Left renal pelvis (tissue), 4 donors: Measurements from ENCODE around the gene STX1A. TPM values are rescaled to one million over a fixed set of nuclear protein-coding genes. Genes with fewer than 3 reads are reported as not detected.
"Not testable (repeated sequence)": the region's sequence is repeated elsewhere in the genome, so short reads cannot be mapped to it uniquely, and the experiment has no call there.

Experiments
- DNase-seq, 4 donors: peaks; one replicate each; pipeline ENCODE4 v3.0.0-alpha.2; 2013; ENCODE audit warnings: low read depth in 4 of 4, low spot score in 3 of 4
- polyA plus RNA-seq, 4 donors: library from polyadenylated mRNA; unstranded; fragments of 120-200 nt; gene quantifications; one replicate each; pipeline ENCODE4 v1.2.1, GENCODE V29; 2013; ENCODE audit not compliant: insufficient read length in 4 of 4

STX1A gene
- polyA plus RNA-seq, 4 donors: 7.1 to 16.1 (median 7.6) TPM

DNA sequence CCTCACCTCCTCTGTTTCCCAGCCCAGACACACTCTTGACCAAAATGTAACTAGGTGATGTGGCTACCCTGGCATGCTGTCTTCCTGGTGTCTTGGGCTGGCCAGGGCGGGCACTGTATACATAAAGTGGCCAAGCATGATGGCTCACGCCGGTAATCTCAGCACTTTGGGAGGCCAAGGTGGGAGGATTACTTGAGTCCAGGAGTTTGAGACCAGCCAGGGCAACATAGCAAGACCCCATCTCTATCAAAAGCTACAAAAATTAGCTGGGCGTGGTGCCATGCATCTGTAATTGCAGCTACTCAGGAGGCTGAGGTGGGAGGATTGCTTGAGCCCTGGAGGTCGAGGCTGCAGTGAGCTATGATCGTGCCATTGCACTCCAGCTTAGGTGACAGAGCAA, 6.2 kb downstream of the STX1A start:
- DNase-seq: not testable (repeated sequence)

DNA sequence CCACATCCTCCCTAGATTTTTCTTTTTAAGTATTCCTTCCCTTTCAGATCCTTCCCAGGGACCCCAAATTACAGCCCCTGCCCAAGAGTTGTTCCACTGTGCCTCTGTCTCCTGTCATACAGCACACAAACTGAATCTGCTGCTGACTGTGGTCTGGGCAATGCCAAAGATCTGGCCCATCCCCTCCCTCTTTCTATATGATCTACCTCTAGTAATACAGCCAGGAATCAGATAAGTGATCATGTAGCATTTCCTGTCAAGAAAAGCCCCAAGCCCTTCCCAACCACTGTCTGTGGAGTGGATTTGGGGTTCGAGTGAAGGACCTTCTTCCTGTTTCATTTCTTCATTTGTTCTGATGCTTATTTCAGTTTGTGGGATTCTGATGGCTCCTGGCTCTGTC, 6.7 kb downstream of the STX1A start:
- no peak for DNase-seq

DNA sequence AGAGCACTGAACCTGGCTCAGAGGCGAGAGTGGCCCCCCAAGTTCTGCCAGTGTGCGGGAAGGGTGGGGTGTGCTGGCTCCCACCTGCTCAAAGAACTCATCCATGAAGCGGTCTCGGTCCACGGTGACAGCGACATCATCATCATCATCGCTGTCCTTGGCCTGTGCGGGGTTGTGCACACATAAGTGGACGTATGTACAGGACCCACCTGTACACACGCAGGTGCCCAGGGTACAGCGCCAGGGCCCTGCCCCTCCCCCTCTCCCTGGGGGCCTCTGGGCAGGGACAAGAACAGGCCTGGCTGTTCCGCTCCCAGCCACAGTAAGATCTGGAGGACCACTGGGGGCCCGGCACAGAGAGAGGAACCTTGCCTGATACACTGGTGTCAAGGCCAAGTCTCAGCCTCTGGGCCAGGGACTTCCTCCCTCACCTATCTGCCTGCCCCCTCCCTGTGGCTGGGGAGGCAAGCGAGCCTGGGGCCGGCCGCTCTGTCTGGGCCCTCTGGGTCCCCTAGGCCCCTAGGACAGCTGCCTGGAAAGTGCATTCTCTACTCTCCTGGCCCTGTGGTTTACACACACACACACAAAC, 10.4 kb downstream of the STX1A start:
- no peak for DNase-seq

DNA sequence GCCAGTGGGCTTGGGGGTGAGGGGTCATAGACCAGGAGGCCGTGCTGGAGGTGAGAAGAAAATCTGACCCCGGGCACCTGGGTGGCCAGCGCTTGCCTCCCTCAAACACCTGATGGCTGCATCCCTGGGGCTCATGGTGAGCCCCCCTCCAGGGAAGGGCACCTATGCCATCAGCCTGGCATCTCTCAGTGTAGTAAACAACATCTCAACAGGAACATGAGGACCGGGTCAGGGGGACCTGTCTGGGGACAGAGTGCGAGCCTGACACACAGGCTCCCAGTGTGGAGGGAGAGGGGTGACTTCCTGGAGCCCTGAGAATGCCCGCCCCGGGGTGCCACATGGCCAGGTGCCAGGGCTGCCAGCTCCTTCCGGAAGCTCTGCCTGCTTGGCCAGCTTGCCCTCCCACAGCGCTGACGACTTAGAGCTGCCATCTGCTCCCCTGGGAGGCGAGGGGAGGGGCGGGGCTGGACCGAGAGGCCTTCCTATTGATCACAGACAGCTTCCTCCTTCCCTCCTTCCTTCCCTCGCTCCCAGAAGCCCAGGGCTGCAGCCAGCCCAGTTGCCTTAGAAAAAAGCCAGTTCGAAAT, 12.3 kb downstream of the STX1A start:
- no peak for DNase-seq

DNA sequence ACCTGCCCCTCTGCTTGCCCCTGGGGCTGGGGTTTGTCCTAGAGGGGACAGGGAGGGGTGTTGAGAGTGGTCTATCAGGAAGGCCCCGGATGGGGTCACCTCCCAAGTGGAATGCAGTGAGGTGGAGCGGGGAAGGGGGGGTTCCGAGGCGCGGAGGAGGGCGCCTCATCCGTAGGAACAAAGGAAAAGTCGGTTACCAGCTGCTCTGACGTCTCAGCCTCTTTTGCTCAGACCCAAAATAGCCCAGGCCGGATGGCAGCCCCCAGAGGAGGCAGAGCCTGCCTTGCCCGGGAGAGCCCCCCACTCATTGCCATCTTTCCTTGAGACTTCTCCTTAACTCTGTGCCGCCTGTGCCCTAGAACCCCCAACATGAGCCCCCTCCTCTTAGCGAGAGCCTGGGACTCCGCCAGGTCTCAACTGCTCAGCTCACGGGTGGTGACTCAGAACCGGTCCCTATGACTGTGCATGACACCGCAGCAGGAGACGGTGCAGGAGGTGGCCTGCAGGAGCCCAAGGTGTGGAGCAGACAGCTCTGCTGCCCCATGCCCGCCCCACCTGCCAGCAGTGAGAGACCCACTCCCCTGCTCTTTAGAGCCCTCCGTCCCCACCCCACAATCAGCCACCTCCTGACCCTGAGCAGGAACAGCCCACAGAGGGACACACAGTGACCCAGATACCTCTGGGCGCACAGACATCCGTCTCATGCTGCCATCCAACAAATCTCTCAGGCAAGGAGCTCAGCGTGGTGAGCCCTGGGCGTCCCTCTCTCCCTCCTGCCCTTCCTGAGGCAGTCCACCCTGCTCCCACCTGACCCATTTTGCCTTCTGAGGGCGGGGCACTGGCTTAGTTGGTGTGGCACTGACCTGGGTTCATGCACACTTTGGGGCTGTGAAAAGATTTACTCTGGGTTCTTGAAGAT, 13.1 kb downstream of the STX1A start:
- no peak for DNase-seq

DNA sequence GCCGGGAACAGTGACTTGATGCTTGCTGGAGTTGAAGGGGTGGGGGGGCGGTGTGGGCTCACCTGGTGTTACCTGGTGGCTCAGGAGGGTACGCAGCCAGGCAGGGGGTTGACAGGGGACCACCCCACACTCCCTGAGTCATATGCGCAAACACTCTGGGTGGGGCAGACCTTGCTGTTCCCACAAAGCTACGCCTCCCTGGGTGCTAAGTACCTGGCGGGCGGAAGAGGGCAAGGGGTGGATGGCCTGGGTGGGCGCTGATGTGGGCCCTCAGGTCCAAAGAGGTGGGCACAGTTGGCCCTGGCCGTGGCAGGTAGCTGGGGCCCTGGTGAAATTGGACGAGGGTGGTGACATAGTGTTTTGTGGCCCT, 13.9 kb downstream of the STX1A start:
- DNase-seq: no peak

DNA sequence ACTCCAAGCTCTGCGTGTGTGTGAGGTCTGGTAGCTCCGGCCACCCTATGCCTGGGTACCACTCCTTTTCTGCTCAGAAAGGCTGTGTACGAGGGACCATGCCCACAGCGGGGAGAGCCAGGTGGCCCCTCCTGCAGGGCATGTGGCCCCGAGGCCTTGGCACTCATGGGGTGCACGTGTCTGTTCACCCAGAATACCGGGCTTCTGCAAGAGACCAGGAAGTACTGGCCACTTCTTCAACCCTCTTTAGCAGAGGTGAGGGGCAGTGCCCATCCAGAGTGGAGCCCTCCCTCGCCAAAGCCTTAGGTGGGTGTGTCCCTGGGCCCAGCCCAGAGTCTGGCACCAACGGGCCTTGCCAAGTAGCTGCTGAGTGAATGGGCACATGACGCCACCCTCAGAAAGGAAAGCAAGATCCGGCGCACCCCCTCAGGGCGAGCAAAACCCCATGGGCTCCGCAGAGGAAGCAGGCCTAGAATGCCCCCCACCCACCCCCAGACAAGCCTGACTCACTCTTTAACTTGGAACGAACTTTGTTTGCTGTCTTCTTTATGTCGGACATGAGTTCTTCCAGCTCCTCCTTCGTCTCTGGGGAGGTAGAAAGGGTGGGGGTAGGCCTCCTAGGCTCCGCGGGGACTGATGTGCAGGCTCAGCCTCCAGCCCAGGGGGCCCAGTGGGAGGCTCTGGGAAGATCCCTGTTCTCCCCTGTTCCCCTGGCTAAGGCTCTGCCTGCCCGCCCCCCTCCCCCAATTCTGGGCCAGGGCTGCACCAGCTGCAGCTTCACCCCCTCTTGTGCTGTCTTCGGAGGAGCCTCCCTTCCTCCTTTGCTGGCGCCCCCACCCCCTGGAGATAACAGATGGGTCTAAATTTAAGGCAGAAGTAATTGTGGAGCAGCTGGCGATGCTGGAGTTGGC, 14.6 kb downstream of the STX1A start:
- no peak for DNase-seq

DNA sequence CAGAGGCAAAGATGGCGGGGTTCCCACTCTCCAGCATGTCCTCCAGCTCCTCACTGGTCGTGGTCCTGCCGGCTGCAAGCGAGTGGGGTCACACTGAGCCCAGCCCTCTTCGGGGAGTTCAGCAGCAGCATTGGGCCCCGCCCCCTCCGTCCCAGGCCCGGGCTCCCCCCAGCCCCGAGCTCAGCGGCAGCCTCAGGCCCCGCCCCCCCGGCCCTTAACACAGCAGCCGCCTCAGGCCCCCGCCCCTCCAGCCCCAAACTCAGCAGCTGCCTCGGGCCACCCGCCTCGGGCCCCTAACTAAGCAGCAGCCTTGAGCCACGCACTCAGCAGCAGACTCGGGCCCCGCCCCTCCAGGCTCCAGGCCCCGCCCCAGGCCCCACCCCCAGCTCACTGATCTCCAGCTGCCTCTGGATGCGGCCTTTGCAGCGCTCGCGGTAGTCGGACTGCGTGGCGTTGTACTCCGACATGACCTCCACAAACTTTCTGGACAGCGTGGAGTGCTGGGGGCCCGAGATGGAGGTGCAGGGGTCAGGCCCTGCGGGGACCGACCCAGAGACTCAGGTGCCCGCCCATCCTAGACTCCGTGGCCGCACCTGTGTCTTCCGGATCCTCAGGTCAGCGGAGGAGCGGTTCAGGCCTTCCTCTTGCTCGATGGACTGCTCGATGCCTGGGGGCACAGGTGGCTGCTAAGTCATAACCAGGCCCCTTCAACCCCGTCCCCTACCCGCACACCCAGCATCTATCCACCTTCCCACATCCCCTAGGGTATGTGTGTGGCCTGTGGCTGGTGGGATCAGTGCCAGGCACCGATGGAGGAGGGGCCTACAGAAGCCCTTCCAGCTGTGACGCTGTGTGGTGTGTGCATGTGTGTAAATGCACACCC, 15.5 kb downstream of the STX1A start:
- DNase-seq: peak in 1 of 4 donors; percentile 40

DNA sequence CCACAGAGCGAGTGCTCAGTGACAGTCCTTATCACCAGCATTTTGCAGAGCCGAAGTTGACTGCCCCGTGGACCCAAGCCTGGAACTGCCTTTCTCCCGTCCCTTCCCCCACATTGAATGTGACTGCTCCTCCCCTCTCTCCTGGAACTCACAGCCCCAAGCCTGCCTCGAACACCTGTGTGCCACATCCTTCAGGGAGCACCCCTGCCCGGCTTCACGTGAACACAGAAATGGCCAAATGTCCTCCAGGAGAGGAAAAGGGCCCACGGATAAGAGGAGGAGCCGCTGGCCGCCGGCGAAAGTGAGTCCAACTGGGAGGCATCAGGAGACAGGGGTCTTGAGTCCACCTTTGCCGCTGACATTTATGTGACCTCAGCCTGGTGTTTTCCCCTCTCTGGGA, 16.2 kb downstream of the STX1A start:
- DNase-seq: no peak

DNA sequence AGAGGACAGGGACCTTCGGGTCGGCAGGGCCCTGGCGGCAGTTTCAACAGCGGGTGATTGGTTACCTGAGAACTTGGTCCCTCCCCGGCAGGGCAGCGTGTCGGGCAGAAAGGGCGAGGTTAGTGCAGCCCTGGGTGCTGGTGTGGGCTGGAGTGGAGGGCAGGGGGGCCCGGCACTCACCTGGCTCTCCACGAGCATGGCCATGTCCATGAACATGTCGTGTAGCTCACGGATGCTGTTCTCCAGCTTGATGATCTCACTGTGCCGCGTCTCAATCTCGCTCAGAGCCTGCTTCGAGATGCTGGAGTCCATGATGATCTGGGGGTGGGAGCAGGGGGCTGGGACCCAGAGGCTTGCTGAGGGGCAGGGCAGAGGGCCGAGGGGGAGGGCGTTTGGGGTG, 16.8 kb downstream of the STX1A start:
- DNase-seq: no peak

DNA sequence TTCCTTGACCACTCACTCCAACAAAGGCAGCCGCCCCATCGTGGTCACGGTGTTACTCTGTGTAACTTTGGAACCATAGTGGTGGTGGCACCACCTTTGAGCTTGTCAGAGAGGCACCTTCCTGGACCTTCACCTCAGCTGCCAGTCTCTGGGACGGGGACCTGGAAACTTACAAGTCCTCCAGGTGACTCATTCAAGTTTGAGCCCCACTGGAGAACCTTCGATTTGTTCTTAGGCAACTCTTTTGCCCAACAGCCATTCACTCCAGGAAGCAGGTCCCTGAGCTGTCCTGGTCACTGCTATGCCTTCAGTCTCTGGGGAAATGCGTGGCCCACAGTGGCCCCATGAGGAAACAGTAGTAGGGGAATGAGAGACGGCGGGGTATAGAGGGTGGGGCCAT, 17.2 kb downstream of the STX1A start:
- no peak for DNase-seq

DNA sequence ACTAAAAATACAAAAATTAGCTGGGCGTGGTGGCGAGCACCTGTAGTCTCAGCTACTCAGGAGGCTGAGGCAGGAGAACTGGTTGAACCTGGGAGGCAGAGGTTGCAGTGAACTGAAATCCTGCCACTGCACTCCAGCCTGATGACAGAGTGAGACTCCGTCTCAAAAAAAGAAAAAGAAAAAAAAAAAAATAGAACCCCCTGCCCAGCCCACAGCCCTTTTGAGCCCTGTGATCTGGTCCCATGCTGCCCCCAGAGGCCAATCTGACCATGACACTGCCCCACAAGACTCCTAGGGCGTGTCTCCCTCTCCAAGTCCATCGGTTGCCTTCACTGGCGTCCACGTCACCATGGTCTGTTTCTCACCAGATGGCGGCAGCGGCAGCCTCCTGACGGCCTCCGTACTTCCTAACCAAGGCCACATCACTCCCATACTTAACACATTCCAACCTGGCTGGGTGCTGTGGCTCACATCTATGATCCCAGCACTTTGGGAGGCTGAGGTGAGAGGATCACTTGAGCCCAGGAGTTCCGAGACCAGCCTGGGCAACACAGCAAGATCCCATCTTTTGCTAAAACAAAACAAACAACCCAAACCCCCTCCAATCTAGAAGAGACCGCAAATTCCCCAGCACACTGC, 18.0 kb downstream of the STX1A start:
- DNase-seq: no peak

DNA sequence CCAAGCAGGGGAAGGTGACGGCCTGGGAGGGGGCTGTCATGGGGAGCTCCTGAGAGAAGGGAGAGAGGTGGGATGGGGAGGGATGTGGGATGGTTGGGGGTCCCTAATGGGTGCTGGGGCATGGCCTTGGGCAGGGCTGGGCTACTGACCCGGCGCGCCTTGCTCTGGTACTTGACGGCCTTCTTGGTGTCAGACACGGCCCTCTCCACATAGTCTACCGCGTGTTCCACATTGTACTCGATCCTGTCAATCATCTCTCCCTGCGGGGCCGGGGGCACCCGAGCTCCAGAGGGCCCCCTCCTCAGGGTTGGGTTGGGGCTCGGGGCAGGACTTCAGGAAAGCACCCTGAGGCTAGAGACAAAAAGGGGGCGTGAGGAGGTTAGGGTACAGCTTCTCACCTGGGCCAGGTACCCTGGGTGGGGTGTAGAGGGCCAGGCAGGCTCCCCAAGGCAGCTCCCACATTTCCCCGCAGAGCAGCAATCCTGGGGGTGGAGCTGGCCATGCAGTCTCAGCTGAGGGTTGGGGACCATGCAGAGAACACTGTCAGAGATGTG, 18.8 kb downstream of the STX1A start:
- no peak for DNase-seq

DNA sequence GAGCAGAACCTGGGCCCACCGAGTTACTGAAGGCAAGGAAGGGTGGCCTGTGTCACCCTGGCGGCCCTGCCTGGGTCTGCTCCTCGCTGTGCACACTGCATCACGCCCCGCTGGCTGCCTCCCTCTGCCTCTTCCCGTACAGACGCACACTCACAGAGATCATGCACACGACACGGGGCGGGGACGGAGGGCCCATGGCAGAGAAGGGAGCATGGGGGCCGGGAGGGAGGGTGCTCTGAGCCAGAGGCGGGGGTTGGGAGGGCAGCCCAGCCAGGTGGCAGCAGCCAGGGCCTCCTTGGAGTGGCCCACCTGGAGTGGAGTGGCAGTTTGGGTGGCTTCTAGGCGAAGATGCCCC, 19.4 kb downstream of the STX1A start:
- DNase-seq: no peak

DNA sequence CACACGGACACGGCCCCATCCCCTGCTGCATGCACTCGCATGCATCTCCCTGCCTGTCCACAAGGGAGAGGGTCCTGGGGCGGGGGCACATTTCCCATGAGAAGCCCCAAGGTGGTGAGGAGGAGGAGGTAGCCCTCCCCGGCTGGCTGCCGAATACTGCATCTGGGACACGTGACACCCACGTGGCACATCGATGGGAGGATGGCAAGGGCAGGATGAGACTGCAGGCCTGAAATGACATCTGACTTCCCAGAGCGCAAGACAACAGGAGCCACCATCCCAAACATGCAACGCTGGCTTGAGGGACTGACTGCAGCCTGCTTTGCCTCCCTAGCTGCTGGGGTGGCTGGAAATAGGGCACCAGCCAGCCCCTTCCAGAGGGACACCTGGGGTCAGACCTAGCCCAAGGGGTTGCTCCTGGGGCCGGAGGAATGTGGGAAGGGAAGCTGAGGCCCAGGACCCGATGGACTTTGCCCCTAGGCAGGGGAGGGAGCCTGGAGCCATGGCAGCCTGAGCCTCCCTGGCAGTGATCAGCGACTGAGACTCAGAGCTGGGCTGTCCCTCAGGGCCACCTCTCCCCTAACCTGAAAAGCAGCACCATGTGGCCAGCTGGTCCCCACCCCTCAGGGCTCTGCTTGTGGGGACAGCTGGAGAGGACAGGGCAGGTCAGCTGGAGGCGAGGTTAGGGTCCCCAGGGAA, 19.9 kb downstream of the STX1A start:
- no peak for DNase-seq

DNA sequence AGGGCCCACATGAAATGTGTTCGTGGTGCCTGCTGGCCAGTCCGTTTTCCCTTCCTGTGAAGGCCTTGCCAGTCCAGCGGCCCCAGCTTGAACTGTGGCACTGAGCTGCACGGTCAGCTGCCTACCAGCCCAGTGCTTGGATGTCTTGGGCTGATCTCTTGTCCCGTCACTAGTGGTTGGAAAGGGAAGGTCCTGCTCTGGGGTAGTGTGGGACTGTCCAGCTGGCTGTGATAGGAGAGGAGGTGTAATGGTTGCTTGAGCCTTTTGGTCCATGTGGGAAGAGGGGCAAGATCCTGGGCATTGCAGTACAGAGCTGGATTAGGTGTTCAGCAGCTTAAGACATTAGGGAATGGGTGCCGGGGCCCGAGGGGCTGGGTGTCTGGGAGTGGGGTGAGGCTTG, 21.1 kb downstream of the STX1A start:
- DNase-seq: no peak

DNA sequence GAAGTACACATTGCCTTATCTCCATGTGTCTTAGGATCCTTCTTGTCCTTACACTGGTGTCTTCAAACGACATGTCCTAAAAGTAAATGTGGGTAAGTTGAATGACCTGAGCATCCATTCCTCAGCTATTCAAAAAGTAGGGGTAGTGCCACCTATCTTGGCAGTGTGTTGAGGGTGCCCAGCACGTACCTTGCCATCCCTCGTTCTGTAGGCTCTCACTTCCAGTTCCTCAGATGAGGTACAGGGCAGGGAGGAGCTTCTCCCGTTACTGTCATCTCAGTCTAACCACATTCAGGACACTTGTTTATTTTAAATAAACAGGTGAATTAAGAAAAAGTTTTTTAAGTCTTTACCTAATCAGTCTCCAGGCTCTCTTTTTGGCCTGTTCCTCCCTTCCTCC, 23.1 kb downstream of the STX1A start:
- no peak for DNase-seq

DNA sequence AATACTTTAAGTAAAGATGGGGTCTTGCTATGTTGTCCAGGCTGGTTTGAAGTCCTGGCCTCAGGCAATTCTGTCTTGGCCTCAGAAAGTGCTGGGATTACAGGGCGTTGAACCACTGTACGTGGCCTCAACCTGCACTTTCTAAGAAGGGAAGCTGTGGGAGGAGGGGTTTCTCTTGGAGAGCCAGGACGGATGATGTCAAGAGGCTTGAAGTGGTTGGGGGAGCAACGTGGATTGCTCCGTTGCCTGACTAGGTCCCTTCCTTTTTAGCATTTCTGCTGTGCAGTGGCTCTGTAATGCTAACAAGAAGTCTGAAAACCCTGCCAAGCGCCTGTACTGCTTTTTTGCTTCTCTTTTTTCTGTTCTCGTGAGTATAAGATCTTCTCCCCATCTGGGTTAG, 28.8 kb downstream of the STX1A start:
- no peak for DNase-seq

DNA sequence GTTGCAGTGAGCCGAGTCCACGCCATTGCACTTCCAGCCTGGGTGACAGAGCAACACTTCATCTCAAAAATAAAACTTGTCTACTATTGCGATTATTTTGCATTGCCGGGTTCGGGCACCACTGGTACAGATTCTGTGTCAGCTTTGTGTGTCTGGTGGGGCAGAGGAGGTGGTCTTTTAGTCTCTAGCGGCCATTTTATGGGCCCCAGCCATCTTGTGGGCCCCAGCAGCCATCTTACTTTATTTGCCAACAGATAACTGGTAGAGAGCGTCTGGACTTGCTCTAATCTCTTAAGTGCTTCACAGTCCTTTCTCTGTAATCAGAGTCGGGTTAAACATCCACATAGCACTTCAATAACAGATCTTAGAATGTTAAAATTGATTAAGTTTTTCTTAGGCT, 31.2 kb downstream of the STX1A start:
- no peak for DNase-seq
